Stimulated activated CD4-positive, alpha-beta T cell treated with anti-CD3 and anti-CD28 coated beads, TNF-alpha, amount 100 ng/mL, for 48 hours (primary cell): ENCODE results near the gene POTEJ.
"Not testable (repeated sequence)": the region's sequence is repeated elsewhere in the genome, so short reads cannot be mapped to it uniquely, and the experiment has no call there.

ENCODE experiments used
- DNase-seq, 3 donors: peaks; one replicate each; pipeline ENCODE4 v3.0.0-alpha.2; 2020; ENCODE audit warnings: low read depth in 3 of 3

Gene POTEJ

DNA sequence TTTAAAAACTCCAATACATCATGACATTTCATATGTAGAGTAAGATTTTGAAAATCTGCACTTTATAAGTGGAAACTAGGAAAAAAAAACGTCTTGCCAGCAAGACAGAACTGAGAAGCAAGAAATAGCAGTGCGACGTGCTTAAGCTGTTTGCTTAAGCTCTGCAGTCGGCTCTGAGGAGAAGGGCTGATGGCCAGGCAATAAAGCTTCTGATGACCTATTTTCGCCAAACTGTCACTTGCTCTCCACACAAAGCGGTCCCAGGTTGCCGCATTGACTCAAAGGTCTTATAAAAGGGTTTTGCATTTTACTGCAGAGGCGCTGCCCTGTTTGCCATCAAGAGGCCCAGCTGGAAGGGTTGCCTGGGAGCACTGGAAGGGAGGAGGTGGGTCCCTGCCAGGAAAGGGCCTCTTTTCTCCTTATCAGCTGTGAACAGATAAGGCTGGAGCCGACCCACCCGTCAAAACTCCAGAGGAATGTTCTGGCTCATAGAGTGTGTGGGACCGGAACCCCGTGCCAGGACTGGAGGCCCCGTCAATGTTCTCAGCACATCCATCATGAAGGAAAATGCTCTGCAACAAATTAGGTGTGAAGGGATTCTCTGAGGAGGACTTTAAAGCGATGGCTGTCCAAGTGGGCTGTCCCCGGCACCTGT lies 9.5 kb upstream of the POTEJ start:
- not testable (repeated sequence) for DNase-seq

- DNase-seq, result not testable (repeated sequence)
Observed at GRCh38 chr2:130608276-130609001, 2.8 kb upstream of the POTEJ start.

GRCh38 chr2:130609002-130609920 lies 2.0 kb upstream of the POTEJ start:
- not testable (repeated sequence) for DNase-seq

DNA sequence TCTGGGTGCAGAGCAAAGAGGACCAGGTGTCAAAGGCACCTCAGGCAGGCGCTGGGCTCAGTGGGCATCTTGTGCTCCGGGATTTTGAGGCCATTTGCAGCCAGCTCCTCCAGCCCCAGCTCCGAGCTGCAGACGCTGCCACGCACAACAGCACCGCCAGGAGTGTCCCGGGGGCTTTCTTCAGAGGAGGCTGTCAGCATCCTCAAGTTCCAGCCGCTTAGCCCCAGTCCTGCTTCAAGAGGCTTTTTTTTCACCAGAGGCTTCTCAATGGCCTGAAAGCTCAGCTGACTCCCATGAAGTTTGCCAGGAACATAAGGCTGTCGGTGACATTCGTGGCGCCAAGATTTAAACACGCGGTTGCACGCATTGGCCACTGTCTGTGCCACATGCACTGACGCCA lies 754 bp upstream of the POTEJ start:
- DNase-seq, result not testable (repeated sequence)

DNA sequence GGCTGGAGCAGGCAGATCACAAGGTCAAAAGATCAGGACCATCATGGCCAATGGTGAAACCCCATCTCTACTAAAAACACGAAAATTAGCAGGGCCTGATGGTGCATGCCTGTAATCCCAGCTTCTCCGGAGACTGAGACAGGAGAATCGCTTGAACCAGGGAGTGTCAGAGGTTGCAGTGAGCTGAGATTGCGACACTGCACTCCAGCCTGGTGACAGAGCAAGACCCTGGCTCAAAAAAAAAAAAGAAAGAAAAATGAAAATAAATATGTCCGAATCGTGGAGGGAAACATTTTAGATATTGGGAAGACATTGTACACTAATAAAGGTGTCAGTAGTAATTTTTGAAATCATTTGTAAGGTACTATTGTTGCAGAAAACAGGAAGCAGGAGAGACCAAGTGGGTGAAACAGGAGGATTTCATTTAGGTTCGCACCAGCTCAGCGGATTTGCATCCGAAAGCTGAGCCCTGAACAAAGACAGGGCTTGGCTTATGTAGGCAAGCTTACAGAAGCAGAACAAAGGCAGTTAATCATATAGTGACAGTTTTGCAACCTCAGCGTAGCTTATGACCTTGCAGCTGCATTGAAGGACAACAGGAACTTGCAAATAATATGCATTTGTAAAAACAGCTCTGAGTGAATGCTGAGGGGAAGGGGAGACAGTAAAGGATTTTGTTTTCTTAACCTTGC lies 17.7 kb downstream of the POTEJ start:
- not testable (repeated sequence) for DNase-seq

GRCh38 chr2:130638973-130639372 lies 27.7 kb downstream of the POTEJ start:
- DNase-seq, result not testable (repeated sequence)

GRCh38 chr2:130641688-130642087 lies 30.4 kb downstream of the POTEJ start:
- DNase-seq, result not testable (repeated sequence)

- DNase-seq, result not testable (repeated sequence)
Observed at GRCh38 chr2:130649285-130649684, 38.0 kb downstream of the POTEJ start.

GRCh38 chr2:130664506-130664905 lies 53.3 kb downstream of the POTEJ start:
- DNase-seq, result not testable (repeated sequence)

GRCh38 chr2:130665596-130665995 lies 54.4 kb downstream of the POTEJ start:
- not testable (repeated sequence) for DNase-seq

DNA sequence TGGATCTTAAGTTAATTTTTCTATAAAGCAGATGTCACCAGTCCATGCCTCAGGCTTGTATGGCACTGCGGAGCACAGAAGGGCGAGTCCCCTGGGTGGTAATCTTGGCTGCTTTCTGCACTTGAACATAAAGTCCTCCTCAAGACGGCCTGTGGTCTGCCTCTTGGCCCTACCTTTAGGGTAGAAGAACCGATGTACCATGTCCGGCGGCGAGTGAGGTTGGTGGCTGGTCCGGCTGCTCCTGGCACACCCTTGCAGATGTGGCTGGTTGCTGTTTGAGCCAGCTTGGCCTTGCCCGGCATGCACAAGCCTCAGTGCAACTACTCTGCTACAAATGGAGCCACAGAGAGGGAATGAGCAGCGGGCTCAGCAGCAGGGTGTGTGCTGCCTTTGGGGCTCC lies 56.3 kb downstream of the POTEJ start:
- DNase-seq, result not testable (repeated sequence)

DNA sequence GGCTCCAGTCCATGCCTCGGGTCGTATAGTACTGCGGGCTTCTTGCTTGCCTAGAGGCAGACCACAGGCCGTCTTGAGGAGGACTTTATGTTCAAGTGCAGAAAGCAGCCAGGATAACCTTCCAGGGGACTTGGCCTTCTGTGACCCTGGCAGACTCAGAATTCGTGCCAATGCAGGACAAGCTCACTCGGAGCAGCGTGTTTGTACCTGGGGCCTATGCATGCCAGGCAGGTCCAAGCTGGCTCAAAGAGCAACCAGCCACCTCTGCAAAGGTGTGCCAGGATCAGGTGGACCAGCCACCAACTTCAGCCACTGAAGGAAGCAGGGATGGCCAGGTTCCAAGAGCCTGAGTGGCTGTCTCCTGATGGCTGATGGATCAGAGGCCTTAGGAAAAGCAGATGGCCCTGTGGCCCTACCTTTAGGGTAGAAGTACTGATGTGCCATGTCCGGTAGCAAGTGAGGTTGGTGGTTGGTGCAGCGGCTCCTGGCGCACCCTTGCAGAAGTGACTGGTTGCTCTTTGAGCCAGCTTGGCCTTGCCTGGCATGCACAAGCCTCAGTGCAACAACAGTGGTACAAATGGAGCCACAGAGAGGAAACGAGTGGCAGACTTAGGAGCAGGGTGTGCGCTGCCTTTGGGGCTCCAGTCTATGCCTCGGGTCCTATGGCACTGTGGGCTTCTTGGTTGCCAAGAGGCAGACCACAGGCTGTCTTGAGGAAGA lies 58.9 kb downstream of the POTEJ start:
- DNase-seq, result not testable (repeated sequence)

DNA sequence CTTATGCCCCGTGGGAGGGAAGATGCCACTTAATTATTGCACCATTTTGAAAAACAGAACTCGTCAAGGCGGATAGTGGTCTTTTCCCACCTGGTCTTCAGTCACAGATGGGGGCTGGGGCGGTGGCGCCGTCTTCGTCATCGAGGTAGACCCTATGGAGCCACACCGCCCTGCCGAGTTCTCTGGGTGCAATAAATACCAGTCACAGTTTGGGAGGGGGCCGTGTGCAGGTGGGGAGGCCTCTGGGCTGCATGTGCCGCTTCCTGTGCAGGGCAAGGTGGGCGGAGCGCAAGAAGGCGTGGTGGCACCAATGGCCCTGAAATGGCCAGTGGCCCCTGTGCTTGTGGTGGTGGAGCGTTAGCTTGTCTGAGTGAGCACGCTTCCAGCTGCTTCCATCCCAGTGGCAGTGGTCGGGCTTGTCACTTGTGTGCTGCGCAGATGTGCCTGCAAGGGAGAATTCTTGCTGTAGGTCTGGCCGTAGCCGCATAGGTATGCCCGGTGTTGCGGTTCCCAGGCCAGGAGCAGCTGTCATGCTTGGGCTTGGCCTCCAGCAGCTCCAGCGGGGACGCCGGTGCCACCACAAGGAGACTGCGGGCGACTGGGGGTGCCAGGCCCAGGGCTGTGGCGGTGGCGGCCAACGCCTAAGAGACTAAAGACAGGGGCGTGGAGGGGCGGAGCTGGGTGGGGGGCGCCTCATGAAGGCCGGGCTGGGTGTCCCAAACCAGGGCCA lies 81.0 kb downstream of the POTEJ start:
- DNase-seq, result not testable (repeated sequence)

- DNase-seq, result not testable (repeated sequence)
Observed at GRCh38 chr2:130693474-130693873, 82.2 kb downstream of the POTEJ start.

- not testable (repeated sequence) for DNase-seq
Observed at GRCh38 chr2:130703250-130703649, 92.0 kb downstream of the POTEJ start.
